SK-N-MC (cell line): ENCODE measurements around the gene KCNAB1.

ENCODE experiments used
- EZH2 ChIP-seq: fragments of 200-600 bp; sonication (generic); IDR thresholded peaks from one replicate; pipeline ENCODE4 v1.6.1; 2017; ENCODE audit warnings: antibody characterized with exemption
- POLR2AphosphoS5 ChIP-seq: IDR thresholded peaks from 2 replicates; pipeline ENCODE4 v1.6.1; 2012; ENCODE audit warnings: mild to moderate bottlenecking, low read depth, low read length, borderline replicate concordance

DNA sequence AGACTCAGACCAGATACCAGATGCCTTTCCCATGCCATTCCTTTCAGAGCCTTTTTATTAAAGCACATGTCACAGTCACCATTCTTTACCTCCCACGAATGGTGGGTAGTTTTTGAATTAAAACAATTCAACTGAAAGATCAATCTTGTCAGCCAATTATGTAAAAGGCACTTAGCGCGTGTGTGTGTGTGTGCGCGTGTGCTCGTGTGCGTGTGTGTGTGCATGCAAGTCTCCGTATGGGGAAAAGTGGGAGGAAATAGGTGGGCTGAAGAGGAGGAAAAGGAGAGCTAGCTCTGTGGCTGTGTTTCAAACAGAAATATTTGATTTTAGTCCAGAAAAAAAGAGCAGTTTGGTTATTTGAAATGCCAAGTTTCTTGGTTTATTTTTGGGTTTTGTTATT, 177.2 kb downstream of the KCNAB1 start:
- TF ChIP-seq POLR2AphosphoS5: no peak
- no peak for TF ChIP-seq EZH2
